GM10248 (cell line): ENCODE measurements around the gene FOXP2.
"Not testable (repeated sequence)": the region's sequence is repeated elsewhere in the genome, so short reads cannot be mapped to it uniquely, and the experiment has no call there.

Experiments
- CTCF ChIA-PET: fragments of 300-600 bp; sonication (Branson Sonifier 250); formaldehyde crosslinking; extraction: SDS; loops from one replicate; lab custom pipeline; 2021; ENCODE audit warnings: antibody characterized with exemption; lab: Yijun Ruan, JAX
- POLR2A ChIA-PET: fragments of 350-650 bp; sonication (Branson Sonifier 250); formaldehyde crosslinking; extraction: SDS; loops from one replicate; lab custom pipeline; 2020; ENCODE audit warnings: antibody characterized with exemption; lab: Yijun Ruan, JAX
- DNase-seq: peaks from one replicate; pipeline ENCODE4 v3.0.0; 2012; ENCODE audit errors: extremely low spot score
- TF ChIP-seq, protein P1 (sequence below): IDR thresholded peaks from 2 replicates; pipeline ENCODE4 v1.5.1; 2012; ENCODE audit warnings: mild to moderate bottlenecking, low read depth; ENCODE audit errors: extremely low read depth, missing control alignments, control extremely low read depth

The FOXP2 gene

DNA sequence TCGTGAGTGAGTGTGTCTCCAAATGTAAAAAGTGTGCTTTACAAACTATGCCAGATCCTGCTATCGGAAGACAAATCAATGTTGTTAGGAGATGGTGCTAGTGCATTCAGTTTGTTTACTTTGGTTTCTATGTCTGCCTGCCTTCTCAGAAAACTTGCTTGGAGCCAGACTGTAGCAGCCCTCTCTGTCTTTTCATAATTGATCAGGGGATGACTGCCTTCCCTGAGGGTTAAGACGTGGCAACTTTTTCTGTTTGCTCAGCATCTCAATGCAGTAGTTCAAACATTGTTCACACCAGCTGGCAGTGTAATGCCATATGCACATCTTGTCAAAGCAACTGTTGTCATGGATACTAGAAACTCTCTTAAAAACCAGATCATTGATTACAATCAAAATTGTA lies 118.5 kb downstream of the FOXP2 start:
- DNase-seq, result no peak
- CTCF ChIA-PET, result no interaction called here

DNA sequence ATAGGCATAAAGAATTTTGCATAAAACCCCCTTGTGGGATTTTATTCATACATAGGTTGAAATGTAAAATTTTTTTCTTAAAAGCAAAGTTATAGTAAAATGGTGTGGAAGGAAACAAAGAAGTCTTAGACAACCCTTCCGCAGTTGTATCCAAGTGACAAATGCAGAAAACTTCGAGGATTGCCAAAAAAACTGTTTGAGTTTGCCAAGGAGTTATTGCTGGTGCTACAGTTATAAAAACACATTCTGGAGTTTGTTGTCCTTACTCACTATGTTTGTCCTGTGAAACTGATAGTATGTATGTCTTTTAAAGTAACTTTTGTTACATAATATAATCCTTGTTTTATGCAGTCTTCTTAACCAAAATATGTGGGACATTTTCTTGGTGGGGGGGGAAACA lies 120.3 kb downstream of the FOXP2 start:
- DNase-seq, result no peak
- CTCF ChIA-PET, result no interaction called here
- POLR2A ChIA-PET, result no interaction called here
- TF ChIP-seq, protein P1, sequence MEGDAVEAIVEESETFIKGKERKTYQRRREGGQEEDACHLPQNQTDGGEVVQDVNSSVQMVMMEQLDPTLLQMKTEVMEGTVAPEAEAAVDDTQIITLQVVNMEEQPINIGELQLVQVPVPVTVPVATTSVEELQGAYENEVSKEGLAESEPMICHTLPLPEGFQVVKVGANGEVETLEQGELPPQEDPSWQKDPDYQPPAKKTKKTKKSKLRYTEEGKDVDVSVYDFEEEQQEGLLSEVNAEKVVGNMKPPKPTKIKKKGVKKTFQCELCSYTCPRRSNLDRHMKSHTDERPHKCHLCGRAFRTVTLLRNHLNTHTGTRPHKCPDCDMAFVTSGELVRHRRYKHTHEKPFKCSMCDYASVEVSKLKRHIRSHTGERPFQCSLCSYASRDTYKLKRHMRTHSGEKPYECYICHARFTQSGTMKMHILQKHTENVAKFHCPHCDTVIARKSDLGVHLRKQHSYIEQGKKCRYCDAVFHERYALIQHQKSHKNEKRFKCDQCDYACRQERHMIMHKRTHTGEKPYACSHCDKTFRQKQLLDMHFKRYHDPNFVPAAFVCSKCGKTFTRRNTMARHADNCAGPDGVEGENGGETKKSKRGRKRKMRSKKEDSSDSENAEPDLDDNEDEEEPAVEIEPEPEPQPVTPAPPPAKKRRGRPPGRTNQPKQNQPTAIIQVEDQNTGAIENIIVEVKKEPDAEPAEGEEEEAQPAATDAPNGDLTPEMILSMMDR, result no peak

More for the DNA sequence above, 118.5 kb downstream of the FOXP2 start:
- TF ChIP-seq, protein P1, result no peak
- POLR2A ChIA-PET, result no interaction called here

DNA sequence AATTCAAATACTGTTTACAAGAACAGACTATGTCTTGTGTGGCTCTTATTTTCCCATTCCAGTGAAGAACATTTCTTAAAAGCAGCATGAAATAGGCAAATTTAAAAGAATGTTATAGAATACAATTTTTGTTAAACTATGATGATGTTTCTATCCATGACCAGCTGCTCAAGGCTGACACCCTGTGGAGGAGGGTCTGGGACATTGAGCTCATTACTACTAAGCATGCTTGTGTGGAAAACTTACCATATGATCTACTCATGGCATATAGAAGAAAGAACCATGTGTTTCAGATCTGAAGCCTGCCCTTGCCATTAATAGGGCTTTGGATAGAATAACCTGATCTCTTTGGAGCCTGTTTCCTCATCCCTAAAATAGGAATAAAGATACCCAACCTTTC lies 125.0 kb downstream of the FOXP2 start:
- DNase-seq, result no peak
- ChIA-PET CTCF (interaction anchor here (1.0 to 1.2 kb wide), 4 partner anchors 9 to 458 kb away, joined by 3 to 5 read pairs (median 4); no protein-coding TSS in a partner anchor), POLR2A (interaction anchor here (0.5 kb wide), 1 partner anchor 1462 kb away, joined by 3 read pairs; no protein-coding TSS in a partner anchor)
- TF ChIP-seq, protein P1, result peak; percentile 14

DNA sequence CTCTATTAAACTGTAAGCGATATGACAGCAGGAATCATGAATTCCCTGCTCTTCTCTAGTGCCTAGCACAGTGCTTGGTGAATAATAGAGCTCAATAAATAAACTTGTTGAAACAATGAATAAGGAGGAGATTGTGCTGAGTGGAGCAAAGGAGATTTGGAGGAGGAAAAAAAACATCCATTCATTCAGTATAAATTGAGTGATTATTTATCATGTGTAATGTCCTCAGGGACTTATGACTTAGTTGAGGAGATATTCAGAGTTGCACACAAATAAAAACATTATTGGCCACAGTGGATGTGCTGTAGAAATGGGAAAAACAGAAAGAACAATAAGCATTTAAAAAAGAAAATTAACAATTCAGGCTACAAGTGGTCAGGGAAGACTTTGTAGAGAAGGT lies 125.7 kb downstream of the FOXP2 start:
- CTCF ChIA-PET, result interaction anchor here (1.0 to 1.6 kb wide), 3 partner anchors 13 to 459 kb away, joined by 3 to 4 read pairs (median 4); no protein-coding TSS in a partner anchor

DNA sequence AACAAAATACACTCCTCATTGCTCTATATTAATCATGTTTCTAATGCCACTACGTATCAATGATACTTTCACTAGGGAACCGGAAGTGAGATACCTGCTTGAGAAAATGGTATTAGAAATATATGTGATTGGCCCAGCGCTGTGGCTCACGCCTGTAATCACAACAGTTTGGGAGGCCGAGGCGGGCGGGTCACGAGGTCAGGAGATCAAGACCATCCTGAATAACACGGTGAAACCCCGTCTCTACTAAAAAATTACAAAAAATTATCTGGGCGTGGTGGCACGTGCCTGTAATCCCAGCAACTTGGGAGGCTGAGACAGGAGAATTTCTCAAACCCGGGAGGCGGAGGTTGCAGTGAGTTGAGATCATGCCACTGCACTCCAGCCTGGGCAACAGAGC lies 132.7 kb downstream of the FOXP2 start:
- DNase-seq, POLR2A ChIA-PET: not testable (repeated sequence)
- CTCF ChIA-PET, result interaction anchor here (2.0 kb wide), 1 partner anchor 8 kb away, joined by 5 read pairs; no protein-coding TSS in a partner anchor

More for the DNA sequence above, 125.7 kb downstream of the FOXP2 start:
- TF ChIP-seq, protein P1, result no peak
- POLR2A ChIA-PET, result no interaction called here
- DNase-seq, result no peak

DNA sequence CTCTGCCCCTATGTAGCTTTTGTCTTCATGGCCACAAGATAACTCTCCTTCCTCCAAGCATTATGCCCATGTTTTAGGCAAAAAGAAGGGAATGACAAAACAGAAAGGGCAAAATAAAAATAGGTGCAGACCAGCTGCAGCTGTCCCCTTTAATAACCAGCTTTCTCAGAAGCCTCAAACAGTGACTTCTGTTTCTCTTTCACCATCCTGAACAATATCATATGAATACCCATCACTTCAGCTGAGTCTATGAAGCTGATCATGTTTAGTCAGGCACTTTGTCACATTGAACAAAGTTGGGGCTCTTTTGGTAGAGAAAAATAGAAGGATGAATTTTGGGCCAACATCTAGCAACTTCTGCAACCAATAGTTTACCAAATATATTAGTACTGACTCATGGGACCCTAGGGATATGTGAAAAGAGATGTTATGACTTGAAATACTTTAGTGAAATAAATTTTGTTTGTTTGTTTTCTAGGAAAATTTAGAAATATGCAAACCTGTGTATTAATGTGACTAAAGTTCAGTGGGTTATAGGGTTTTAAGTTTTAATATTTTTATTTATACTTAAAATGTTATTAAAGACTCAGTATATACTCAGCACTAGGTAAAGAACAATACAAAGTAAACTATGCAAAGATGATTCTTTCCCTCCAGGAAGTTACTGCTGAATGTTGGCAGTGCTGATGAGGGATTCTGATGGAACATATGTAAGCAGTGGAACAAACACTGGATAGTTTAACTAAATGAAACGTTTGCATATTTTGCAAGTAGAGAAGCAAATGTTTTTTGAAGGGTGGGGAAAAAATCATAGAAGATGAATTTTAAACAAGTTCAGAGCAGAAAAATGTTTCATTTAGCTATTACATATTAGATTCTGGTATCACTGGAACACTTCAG lies 133.7 kb downstream of the FOXP2 start:
- POLR2A ChIA-PET, result no interaction called here

More for the DNA sequence above, 133.7 kb downstream of the FOXP2 start:
- DNase-seq, result no peak
- TF ChIP-seq, protein P1, result no peak
- CTCF ChIA-PET, result interaction anchor here (2.0 kb wide), 1 partner anchor 9 kb away, joined by 5 read pairs; no protein-coding TSS in a partner anchor
